ENCODE results near the gene LMTK3. TPM values are rescaled to one million over a fixed set of nuclear protein-coding genes. Genes with fewer than 3 reads are reported as not detected.

The LMTK3 gene
- total and polyA plus RNA-seq, 2 of the 13 experiments (the other 11 are each of a cell fraction or from before 2014, with no cell fraction given) = 0.18 to 0.29 TPM

- H3K4me2 ChIP-seq (ENCODE audit: low read depth, low read length) = no peak overlapping the region
- H3K9me3 ChIP-seq (ENCODE audit: low read length) = peaks cover 14% of the 10 kb centered on the region; the same call in 1 of the 2 replicates
- H3K27ac ChIP-seq (ENCODE audit: extremely low read length, insufficient read depth, low read length) = no peak overlapping the region
- H3K9ac ChIP-seq (ENCODE audit: insufficient read depth, low read depth, low read length) = no peak overlapping the region
- no peak for FAIRE-seq
- no peaks in the 10 kb centered on the region for H4K20me1 ChIP-seq (ENCODE audit: insufficient read depth, low read length)
- no peak for DNase-seq (ENCODE audit: low spot score)
- 0 out of 5 replicates have a peak, but pooled peaks cover 0 to 5% of the 10 kb centered on the region in 2 experiments for H3K27me3 ChIP-seq (ENCODE audit: control insufficient read depth in 1 of 2, insufficient read depth in 2 of 2, low read length in 2 of 2)
- H3K4me1 ChIP-seq (ENCODE audit: insufficient read depth, low read length) = no peaks in the 10 kb centered on the region
- no peak overlapping the region for H2AFZ ChIP-seq (ENCODE audit: low read length)
- BruUV-seq (replicated peaks) = no TSS peak
- no peaks in the 10 kb centered on the region for H3K36me3 ChIP-seq (replicated peaks in 1 of 2; ENCODE audit: control insufficient read depth in 1 of 2, insufficient read depth in 2 of 2, low read length in 2 of 2)
- POLR2A ChIA-PET = no interaction called here
- intact Hi-C loops (cut with micrococcal nuclease; ENCODE audit: unreplicated experiment) (no loop called here), in situ Hi-C loops (cut with HindIII; ENCODE audit: extremely low pct_ligation_motif_present, low pct_unique_long_range_greater_than_20kb) (no loop called here)
- no peak for TF ChIP-seq PLRG1 (conservative IDR thresholded peaks at IDR 0.05)
- TF ChIP-seq ZNF136 (CRISPR knock-in tag; IDR thresholded peaks at IDR 0.05; ENCODE audit: low read depth) = no peak
- TF ChIP-seq ZSCAN5A (CRISPR knock-in tag; IDR thresholded peaks at IDR 0.05; ENCODE audit: borderline replicate concordance) = no peak
- TF ChIP-seq ZNF329 (CRISPR knock-in tag; IDR thresholded peaks at IDR 0.05; ENCODE audit: low read depth) = no peak
- no peak for TF ChIP-seq TMF1 (CRISPR knock-in tag; IDR thresholded peaks at IDR 0.05; ENCODE audit: low read depth)
- no peak for TF ChIP-seq NCOR1 (IDR thresholded peaks at IDR 0.05; ENCODE audit: borderline replicate concordance, low read length)
- no peak for TF ChIP-seq ONECUT2 (CRISPR knock-in tag; IDR thresholded peaks at IDR 0.05)
- TF ChIP-seq HDAC6 (IDR thresholded peaks at IDR 0.05; ENCODE audit: low read depth, low read length) = no peak
- no peak for TF ChIP-seq ZNF740 (CRISPR knock-in tag; IDR thresholded peaks at IDR 0.05)
- TF ChIP-seq ATRX (CRISPR knock-in tag; IDR thresholded peaks at IDR 0.05; ENCODE audit: borderline replicate concordance) = no peak
- TF ChIP-seq ZNF775 (CRISPR knock-in tag; IDR thresholded peaks at IDR 0.05; ENCODE audit: borderline replicate concordance) = no peak
- TF ChIP-seq, protein P1, sequence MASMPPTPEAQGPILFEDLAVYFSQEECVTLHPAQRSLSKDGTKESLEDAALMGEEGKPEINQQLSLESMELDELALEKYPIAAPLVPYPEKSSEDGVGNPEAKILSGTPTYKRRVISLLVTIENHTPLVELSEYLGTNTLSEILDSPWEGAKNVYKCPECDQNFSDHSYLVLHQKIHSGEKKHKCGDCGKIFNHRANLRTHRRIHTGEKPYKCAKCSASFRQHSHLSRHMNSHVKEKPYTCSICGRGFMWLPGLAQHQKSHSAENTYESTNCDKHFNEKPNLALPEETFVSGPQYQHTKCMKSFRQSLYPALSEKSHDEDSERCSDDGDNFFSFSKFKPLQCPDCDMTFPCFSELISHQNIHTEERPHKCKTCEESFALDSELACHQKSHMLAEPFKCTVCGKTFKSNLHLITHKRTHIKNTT (CRISPR knock-in tag; IDR thresholded peaks at IDR 0.05) = no peak
- no peak for ATAC-seq
- CTCF ChIA-PET (ENCODE audit: low intra/inter-chr PET ratio, low total read pairs) = no interaction called here
- WGBS (ENCODE audit: low lambda C conversion rate) = 28% methylated on average over 14 of the region's 20 CpGs
- H3K4me3 ChIP-seq (replicated peaks in 1 of 3; ENCODE audit: insufficient read depth in 1 of 3, low read depth in 2 of 3, low read length in 3 of 3) = no peak overlapping the region
- H3K79me2 ChIP-seq (ENCODE audit: insufficient read depth, low read length) = no peaks in the 10 kb centered on the region
Measured at GRCh38 chr19:48530066-48530720, 18.6 kb upstream of the LMTK3 start.

Data from HepG2 (cell line).